Measurements from ENCODE around the gene PEPD.

GRCh38 chr19:33514885-33515551 lies 6.6 kb downstream of the PEPD start:
- TF ChIP-seq ARNT (IDR thresholded peaks at IDR 0.05) (no peak), ZNF384 (IDR thresholded peaks at IDR 0.05) (no peak), FOXK2 (IDR thresholded peaks at IDR 0.05) (no peak), HDGF (IDR thresholded peaks at IDR 0.05; ENCODE audit: borderline replicate concordance) (no peak), FOXM1 (IDR thresholded peaks at IDR 0.05; ENCODE audit: borderline replicate concordance) (no peak), TARDBP (IDR thresholded peaks at IDR 0.05) (no peak), BHLHE40 (IDR thresholded peaks at IDR 0.05; ENCODE audit: borderline replicate concordance) (no peak), LEF1 (IDR thresholded peaks at IDR 0.05; ENCODE audit: borderline replicate concordance) (no peak)

All from HEK293T (cell line).